Sigmoid colon (tissue), 3 donors: Measurements from ENCODE around the gene XPR1.

ENCODE experiments used
- POLR2A ChIP-seq, 2 donors: fragments of 450-650 bp; IDR thresholded peaks; one replicate each; pipeline ENCODE4 v1.6.1; 2016; ENCODE audit warnings: antibody characterized with exemption in 2 of 2, mild to moderate bottlenecking in 2 of 2, moderate library complexity in 2 of 2
- TF ChIP-seq, protein P1 (sequence below), 4 experiments: fragments of 450-650 bp in 3 of 4; fragments of 200-600 bp in 1 of 4; IDR thresholded peaks; one replicate each; pipeline ENCODE4 v1.5.1; 2016 to 2019; ENCODE audit warnings: antibody characterized with exemption in 4 of 4, mild to moderate bottlenecking in 3 of 4, moderate library complexity in 2 of 4

DNA sequence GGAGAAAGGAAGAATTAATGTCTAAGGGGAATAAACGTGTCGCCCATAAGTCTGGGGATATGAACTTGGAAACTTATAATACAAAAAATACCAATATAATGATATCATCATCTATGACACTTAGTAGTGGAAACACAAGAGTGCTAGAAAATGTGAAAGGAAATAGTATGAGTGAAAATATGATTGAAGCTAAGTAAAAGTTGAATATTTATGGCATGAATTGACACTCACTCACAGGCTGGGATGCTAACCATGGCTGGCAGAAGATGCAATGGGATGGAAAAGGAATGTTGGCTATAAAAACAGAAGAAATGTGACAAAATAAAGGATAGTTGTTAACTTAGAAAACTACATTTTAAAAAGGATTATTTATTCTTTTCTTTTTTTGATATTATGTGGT lies 120.1 kb downstream of the XPR1 start:
- TF ChIP-seq, protein P1, sequence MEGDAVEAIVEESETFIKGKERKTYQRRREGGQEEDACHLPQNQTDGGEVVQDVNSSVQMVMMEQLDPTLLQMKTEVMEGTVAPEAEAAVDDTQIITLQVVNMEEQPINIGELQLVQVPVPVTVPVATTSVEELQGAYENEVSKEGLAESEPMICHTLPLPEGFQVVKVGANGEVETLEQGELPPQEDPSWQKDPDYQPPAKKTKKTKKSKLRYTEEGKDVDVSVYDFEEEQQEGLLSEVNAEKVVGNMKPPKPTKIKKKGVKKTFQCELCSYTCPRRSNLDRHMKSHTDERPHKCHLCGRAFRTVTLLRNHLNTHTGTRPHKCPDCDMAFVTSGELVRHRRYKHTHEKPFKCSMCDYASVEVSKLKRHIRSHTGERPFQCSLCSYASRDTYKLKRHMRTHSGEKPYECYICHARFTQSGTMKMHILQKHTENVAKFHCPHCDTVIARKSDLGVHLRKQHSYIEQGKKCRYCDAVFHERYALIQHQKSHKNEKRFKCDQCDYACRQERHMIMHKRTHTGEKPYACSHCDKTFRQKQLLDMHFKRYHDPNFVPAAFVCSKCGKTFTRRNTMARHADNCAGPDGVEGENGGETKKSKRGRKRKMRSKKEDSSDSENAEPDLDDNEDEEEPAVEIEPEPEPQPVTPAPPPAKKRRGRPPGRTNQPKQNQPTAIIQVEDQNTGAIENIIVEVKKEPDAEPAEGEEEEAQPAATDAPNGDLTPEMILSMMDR (IDR thresholded peaks at IDR 0.05) = no peak
- no peak for TF ChIP-seq POLR2A (IDR thresholded peaks at IDR 0.05)
